Left lung (tissue), 10 donors: Measurements from ENCODE around the gene USP6NL. TPM values are rescaled to one million over a fixed set of nuclear protein-coding genes. Genes with fewer than 3 reads are reported as not detected.

Experiments
- ATAC-seq: fragments of 200-7000 bp; cut with Tn5 transposase; one replicate; pipeline ENCODE4 v1.9.1; 2020; ENCODE audit warnings: moderate library complexity
- DNase-seq, 4 donors: peaks; one replicate each; pipeline ENCODE4 v3.0.0-alpha.2; 2013 to 2020
- H3K27ac ChIP-seq, 2 donors: fragments of 200-600 bp; sonication (generic) in 1 of 2; one replicate each; pipeline versions ENCODE4 v1.5.0 to v1.8.0; 2020 to 2021
- H3K27me3 ChIP-seq, 2 donors: fragments of 200-600 bp; sonication (generic) in 1 of 2; one replicate each; pipeline versions ENCODE4 v1.5.0 to v1.8.0; 2020 to 2021
- H3K36me3 ChIP-seq, 2 donors: fragments of 200-600 bp; sonication (generic) in 1 of 2; one replicate each; pipeline versions ENCODE4 v1.5.0 to v1.8.0; 2020 to 2021
- H3K4me1 ChIP-seq, 2 donors: fragments of 200-600 bp; one replicate each; pipeline ENCODE4 v1.8.0; 2021
- H3K4me3 ChIP-seq, 2 donors: fragments of 200-600 bp; sonication (generic) in 1 of 2; one replicate each; pipeline versions ENCODE4 v1.5.0 to v1.8.0; 2020 to 2021; ENCODE audit warnings: mild to moderate bottlenecking in 1 of 2
- H3K9me3 ChIP-seq, 2 donors: fragments of 200-600 bp; sonication (generic) in 1 of 2; one replicate each; pipeline versions ENCODE4 v1.5.0 to v1.8.0; 2020 to 2021
- intact Hi-C, 2 donors: fragments of 100-400 bp; cut with DNase I; formaldehyde crosslinking; loops; one replicate each; pipeline versions ENCODE4 v1.11.2 to v1.14.2; 2022
- polyA plus RNA-seq, 6 donors: library from polyadenylated mRNA; unstranded; fragments of 120-200 nt; gene quantifications; one replicate each; pipeline ENCODE4 v1.2.1, GENCODE V29; 2013; ENCODE audit not compliant: insufficient read length in 6 of 6
- total RNA-seq, 2 donors: library from RNA; stranded (reverse); fragmentation: NEBNext Ultra II Directional; extraction: Animal tissue kit (Norgen Biotek cat#: 25700); gene quantifications; one replicate each; pipeline ENCODE4 v1.2.1, GENCODE V29; 2021
- TF ChIP-seq, protein P1 (sequence below), 2 donors: fragments of 200-600 bp; sonication (generic) in 1 of 2; IDR thresholded peaks; one replicate each; pipeline versions ENCODE4 v1.5.0 to v1.8.0; 2021; ENCODE audit warnings: antibody characterized with exemption in 2 of 2
- donor health status: DM: no; HTN: yes; CAD: no.
- donor health status: DM: no; HTN: no; CAD: no.

USP6NL gene
- total and polyA plus RNA-seq, 8 donors: 16.0 to 25.6 (median 24.0) TPM

DNA sequence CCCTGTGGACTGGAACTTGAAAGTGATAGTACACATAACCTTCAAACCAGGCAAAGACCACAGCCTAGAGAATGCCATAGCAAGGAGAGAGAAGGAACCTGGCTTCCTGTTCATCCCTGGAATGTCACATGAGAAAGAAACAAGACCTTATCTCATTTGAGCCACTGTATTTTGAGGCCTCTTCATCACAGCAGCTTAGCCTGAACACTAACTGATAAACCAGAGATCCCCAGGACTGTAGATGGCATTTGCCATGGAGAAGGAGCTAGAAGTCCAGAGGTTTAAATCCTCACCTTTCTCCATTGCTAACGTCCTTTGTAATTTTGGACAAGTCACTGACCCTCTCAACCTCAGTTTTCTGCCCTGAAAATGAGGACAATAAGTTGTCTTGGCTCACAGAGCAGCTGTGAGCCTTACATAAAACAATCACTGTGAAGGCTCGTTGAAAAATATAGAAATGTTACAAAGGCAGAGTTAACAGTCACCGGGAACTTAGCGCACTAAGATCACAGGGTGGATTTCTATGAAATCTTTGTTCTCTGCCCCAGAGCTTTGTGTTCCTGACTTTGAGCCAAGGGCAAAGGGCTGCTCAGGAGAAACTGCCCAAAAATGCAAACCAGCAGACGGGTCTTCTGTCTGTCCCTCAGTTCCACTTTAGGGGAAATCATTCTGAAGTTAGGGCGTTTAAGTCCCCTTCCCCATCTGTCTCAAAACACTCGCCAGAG, 197.0 kb downstream of the USP6NL start:
- intact Hi-C loops: no loop called here
- ATAC-seq (no peak), DNase-seq (no peak)
- no peaks in the 10 kb centered on the region for H3K27me3 ChIP-seq
- peaks cover 0 to 9% of the 10 kb centered on the region in 2 donors for H3K9me3 ChIP-seq
- H3K27ac ChIP-seq: no peak overlapping the region
- TF ChIP-seq, protein P1, sequence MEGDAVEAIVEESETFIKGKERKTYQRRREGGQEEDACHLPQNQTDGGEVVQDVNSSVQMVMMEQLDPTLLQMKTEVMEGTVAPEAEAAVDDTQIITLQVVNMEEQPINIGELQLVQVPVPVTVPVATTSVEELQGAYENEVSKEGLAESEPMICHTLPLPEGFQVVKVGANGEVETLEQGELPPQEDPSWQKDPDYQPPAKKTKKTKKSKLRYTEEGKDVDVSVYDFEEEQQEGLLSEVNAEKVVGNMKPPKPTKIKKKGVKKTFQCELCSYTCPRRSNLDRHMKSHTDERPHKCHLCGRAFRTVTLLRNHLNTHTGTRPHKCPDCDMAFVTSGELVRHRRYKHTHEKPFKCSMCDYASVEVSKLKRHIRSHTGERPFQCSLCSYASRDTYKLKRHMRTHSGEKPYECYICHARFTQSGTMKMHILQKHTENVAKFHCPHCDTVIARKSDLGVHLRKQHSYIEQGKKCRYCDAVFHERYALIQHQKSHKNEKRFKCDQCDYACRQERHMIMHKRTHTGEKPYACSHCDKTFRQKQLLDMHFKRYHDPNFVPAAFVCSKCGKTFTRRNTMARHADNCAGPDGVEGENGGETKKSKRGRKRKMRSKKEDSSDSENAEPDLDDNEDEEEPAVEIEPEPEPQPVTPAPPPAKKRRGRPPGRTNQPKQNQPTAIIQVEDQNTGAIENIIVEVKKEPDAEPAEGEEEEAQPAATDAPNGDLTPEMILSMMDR (IDR thresholded peaks at IDR 0.05): no peak
- H3K4me1 ChIP-seq: no peaks in the 10 kb centered on the region
- no peaks in the 10 kb centered on the region for H3K36me3 ChIP-seq
- no peak overlapping the region for H3K4me3 ChIP-seq

DNA sequence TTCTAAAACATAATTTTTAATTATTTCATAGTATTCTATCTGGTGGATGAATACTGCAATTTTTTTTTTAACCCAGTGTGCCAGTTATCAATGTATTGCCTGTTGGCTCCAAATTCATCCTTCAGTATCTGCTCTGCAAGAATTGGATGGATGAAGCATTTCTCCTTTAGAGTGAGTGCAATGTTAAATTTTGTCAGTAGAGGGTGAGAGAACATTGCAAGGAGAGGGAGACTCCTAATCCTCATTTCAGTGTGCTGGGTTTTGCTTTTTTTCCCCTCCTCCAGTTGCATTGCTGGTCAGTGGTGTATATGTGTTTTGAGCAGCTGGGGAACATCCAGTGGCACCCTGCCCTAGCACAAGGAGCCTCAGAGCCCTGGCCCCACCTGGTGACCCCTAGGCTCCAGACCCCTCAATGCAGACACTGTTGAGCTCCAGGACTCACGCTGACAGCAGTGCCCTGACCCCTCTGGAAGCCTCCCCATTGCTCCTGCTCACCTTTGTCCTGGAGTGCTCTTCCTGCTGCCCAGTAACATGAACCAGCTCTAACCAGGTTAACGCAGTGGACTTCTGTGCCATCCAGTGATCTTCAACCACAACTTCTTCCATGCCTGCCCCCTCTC, 199.4 kb downstream of the USP6NL start:
- peaks cover 0 to 5% of the 10 kb centered on the region in 2 donors for H3K9me3 ChIP-seq
- no peaks in the 10 kb centered on the region for H3K27me3 ChIP-seq
- ATAC-seq: no peak
- no peak overlapping the region for H3K27ac ChIP-seq
- intact Hi-C loops: no loop called here
- H3K4me1 ChIP-seq: no peaks in the 10 kb centered on the region
- no peak overlapping the region for H3K4me3 ChIP-seq
- TF ChIP-seq, protein P1 (IDR thresholded peaks at IDR 0.05): no peak
- H3K36me3 ChIP-seq: no peaks in the 10 kb centered on the region
- DNase-seq: no peak

DNA sequence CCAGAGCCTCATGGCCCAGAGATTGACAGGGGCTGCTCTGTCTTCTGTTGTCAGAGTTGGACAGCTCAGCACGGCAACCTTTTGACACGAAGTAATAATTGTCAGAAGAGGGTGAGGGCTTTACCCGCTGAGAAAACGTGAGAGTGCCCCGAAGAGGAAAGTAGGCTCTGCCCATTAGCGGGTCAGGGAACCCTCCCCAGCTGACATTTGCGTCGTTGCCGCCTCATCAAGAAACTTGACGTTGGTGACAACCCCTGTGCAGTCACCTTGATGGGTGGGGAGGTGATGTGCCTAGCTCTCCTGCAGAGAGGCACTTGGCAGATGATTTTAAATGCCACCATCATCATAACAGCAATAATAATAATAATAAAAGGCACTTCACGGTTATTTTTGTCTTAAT, 202.1 kb downstream of the USP6NL start:
- peaks cover 0 to 5% of the 10 kb centered on the region in 2 donors for H3K9me3 ChIP-seq
- H3K36me3 ChIP-seq: no peaks in the 10 kb centered on the region
- TF ChIP-seq, protein P1 (IDR thresholded peaks at IDR 0.05): no peak
- no peaks in the 10 kb centered on the region for H3K27me3 ChIP-seq
- no peak overlapping the region for H3K4me3 ChIP-seq
- H3K4me1 ChIP-seq: no peaks in the 10 kb centered on the region
- ATAC-seq: no peak
- no peak for DNase-seq
- H3K27ac ChIP-seq: no peak overlapping the region
- intact Hi-C loops: no loop called here

DNA sequence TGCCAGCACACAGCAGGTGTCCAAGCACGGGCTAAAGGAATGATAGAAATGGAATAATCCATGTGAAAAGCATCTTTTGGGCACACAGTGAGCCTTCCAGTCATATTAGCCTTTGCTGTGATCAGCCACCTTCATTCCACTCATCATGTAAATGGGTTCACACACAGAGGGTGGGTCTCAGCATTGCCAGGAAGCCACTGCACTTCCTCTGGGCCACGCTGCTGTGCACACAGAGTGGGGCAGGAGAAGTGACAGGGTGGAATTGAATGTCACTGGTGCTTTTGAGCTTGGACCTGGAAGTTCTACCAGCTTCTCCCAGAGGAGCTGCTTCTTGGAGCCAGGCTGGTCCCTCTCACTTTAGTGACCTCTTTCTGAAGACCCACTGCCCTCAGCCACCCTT, 203.5 kb downstream of the USP6NL start:
- no peak overlapping the region for H3K4me3 ChIP-seq
- TF ChIP-seq, protein P1 (IDR thresholded peaks at IDR 0.05): no peak
- DNase-seq (no peak), ATAC-seq (no peak)
- H3K4me1 ChIP-seq: no peaks in the 10 kb centered on the region
- no peaks in the 10 kb centered on the region for H3K36me3 ChIP-seq
- no peak overlapping the region for H3K27ac ChIP-seq
- H3K9me3 ChIP-seq: peaks cover 0 to 5% of the 10 kb centered on the region in 2 donors
- no peaks in the 10 kb centered on the region for H3K27me3 ChIP-seq
- intact Hi-C loops: no loop called here

DNA sequence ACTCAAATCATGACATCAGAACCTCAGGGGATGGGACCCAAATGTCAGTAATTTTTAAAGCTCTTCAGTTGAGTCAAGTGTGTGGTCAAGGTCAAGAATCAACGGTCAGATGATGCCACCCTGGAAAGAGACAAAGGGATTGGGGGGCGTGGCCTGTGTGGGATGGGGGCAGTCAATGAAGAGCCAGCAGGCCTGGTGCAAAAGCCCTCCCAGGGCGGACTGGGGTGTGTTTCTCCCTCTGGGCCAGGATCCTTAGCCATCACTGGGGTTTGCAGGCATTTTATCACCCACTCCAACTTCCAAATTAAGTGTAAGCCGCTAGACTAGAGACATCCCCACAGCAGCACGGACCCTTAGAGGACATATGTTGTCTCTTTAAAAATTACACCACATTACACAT, 204.7 kb downstream of the USP6NL start:
- H3K4me3 ChIP-seq: no peak overlapping the region
- intact Hi-C loops: no loop called here
- H3K36me3 ChIP-seq: no peaks in the 10 kb centered on the region
- H3K27ac ChIP-seq: no peak overlapping the region
- no peaks in the 10 kb centered on the region for H3K9me3 ChIP-seq
- no peak for ATAC-seq
- no peaks in the 10 kb centered on the region for H3K27me3 ChIP-seq
- H3K4me1 ChIP-seq: no peaks in the 10 kb centered on the region
- no peak for DNase-seq
- TF ChIP-seq, protein P1 (IDR thresholded peaks at IDR 0.05): no peak
